ENCODE results near the gene MTTP. TPM values are rescaled to one million over a fixed set of nuclear protein-coding genes. Genes with fewer than 3 reads are reported as not detected.

MTTP gene
- total RNA-seq, 2 donors from 2014 or later, result 0.11 to 0.42 TPM

- H3K9me3 Mint-ChIP-seq, result no peaks in the 10 kb centered on the region
- H3K27ac Mint-ChIP-seq, result no peak overlapping the region
- no peaks in the 10 kb centered on the region for H3K36me3 Mint-ChIP-seq (ENCODE audit: low read depth)
- no peak overlapping the region for H3K9ac ChIP-seq (ENCODE audit: extremely low read depth, low read length, poor library complexity, severe bottlenecking)
- H3K9me3 ChIP-seq (ENCODE audit: control insufficient read depth, low read length), result no peaks in the 10 kb centered on the region
- no peak for DNase-seq
- H3K36me3 ChIP-seq (ENCODE audit: control insufficient read depth, insufficient read depth, low read length), result no peaks in the 10 kb centered on the region
- no peak for TF ChIP-seq CTCF (conservative IDR thresholded peaks at IDR 0.05)
- peaks cover 4% of the 10 kb centered on the region for H3K4me1 Mint-ChIP-seq
- no peak overlapping the region for H3K4me3 ChIP-seq (ENCODE audit: low read length)
- H3K27ac ChIP-seq (ENCODE audit: low read depth, low read length), result no peak overlapping the region
- no peaks in the 10 kb centered on the region for H3K4me1 ChIP-seq (ENCODE audit: control insufficient read depth, insufficient read depth, low read length)
- no peak overlapping the region for H3K4me3 Mint-ChIP-seq
- H3K27me3 ChIP-seq (ENCODE audit: control insufficient read depth, insufficient read depth, low read length, poor library complexity, severe bottlenecking), result no peaks in the 10 kb centered on the region
- no peaks in the 10 kb centered on the region for H3K27me3 Mint-ChIP-seq (ENCODE audit: insufficient read depth)
Observed at GRCh38 chr4:99564921-99565320, 9.7 kb upstream of the MTTP start.

GRCh38 chr4:99571883-99572282, 2.7 kb upstream of the MTTP start:
- Histone ChIP-seq H3K27me3 (ENCODE audit: control insufficient read depth, insufficient read depth, low read length, poor library complexity, severe bottlenecking) (no peaks in the 10 kb centered on the region), H3K9me3 (ENCODE audit: control insufficient read depth, low read length) (no peaks in the 10 kb centered on the region), H3K36me3 (ENCODE audit: control insufficient read depth, insufficient read depth, low read length) (no peaks in the 10 kb centered on the region), H3K27ac (ENCODE audit: low read depth, low read length) (no peak overlapping the region), H3K4me1 (ENCODE audit: control insufficient read depth, insufficient read depth, low read length) (no peaks in the 10 kb centered on the region), H3K4me3 (ENCODE audit: low read length) (no peak overlapping the region), H3K9ac (ENCODE audit: extremely low read depth, low read length, poor library complexity, severe bottlenecking) (no peak overlapping the region)
- Mint-ChIP-seq H3K9me3 (no peaks in the 10 kb centered on the region), H3K4me3 (no peak overlapping the region), H3K27ac (no peak overlapping the region), H3K36me3 (ENCODE audit: low read depth) (no peaks in the 10 kb centered on the region), H3K27me3 (ENCODE audit: insufficient read depth) (no peaks in the 10 kb centered on the region), H3K4me1 (peaks cover 5% of the 10 kb centered on the region)
- no peak for TF ChIP-seq CTCF (conservative IDR thresholded peaks at IDR 0.05)
- 82% methylated on average over 1 of the region's 1 CpG; no CpG with 5 or more reads in 1 of the 2 experiments for WGBS, 2 experiments (ENCODE audit: insufficient coverage in 1 of 2, insufficient read length in 1 of 2)
- no peak for DNase-seq

- Histone ChIP-seq H3K27me3 (ENCODE audit: control insufficient read depth, insufficient read depth, low read length, poor library complexity, severe bottlenecking) (no peaks in the 10 kb centered on the region), H3K9me3 (ENCODE audit: control insufficient read depth, low read length) (no peaks in the 10 kb centered on the region), H3K4me1 (ENCODE audit: control insufficient read depth, insufficient read depth, low read length) (no peaks in the 10 kb centered on the region), H3K4me3 (ENCODE audit: low read length) (no peak overlapping the region), H3K9ac (ENCODE audit: extremely low read depth, low read length, poor library complexity, severe bottlenecking) (no peak overlapping the region), H3K27ac (ENCODE audit: low read depth, low read length) (no peak overlapping the region), H3K36me3 (ENCODE audit: control insufficient read depth, insufficient read depth, low read length) (no peaks in the 10 kb centered on the region)
- peaks cover 5% of the 10 kb centered on the region for H3K4me1 Mint-ChIP-seq
- no peaks in the 10 kb centered on the region for H3K36me3 Mint-ChIP-seq (ENCODE audit: low read depth)
- no peak for TF ChIP-seq CTCF (conservative IDR thresholded peaks at IDR 0.05)
- no peak overlapping the region for H3K27ac Mint-ChIP-seq
- WGBS, 2 experiments (ENCODE audit: insufficient coverage in 1 of 2, insufficient read length in 1 of 2), result 81 to 93% methylated on average over 4 to 6 of the region's 6 CpGs
- H3K4me3 Mint-ChIP-seq, result no peak overlapping the region
- H3K9me3 Mint-ChIP-seq, result no peaks in the 10 kb centered on the region
- DNase-seq, result no peak
- no peaks in the 10 kb centered on the region for H3K27me3 Mint-ChIP-seq (ENCODE audit: insufficient read depth)
Observed at GRCh38 chr4:99572527-99573240, 1.9 kb upstream of the MTTP start.

Data from endodermal cell (in vitro differentiated cells).